H1 (cell line): ENCODE measurements around the gene ARHGAP8. TPM values are rescaled to one million over a fixed set of nuclear protein-coding genes. Genes with fewer than 3 reads are reported as not detected.

Source experiments
- CTCF ChIA-PET: fragments of 300-600 bp; sonication (Branson Sonifier 250); formaldehyde crosslinking; loops from one replicate; lab custom pipeline; 2021; ENCODE audit not compliant: partially characterized antibody; lab: Charles Lee
- POLR2A ChIA-PET: fragments of 300-600 bp; sonication (Branson Sonifier 250); formaldehyde crosslinking; loops from one replicate; lab custom pipeline; 2021; ENCODE audit warnings: inconsistent platforms; ENCODE audit not compliant: partially characterized antibody; lab: Charles Lee
- DNase-seq, 2 experiments: peaks; one replicate each; pipeline versions ENCODE4 v3.0.0 to v3.0.0-alpha.2; 2010 to 2022; ENCODE audit warnings: low spot score in 2 of 2, low read depth in 1 of 2, mixed read lengths in 1 of 2
- FAIRE-seq: peaks from 2 replicates; lab custom pipeline; 2011; peaks lifted over from hg19 to GRCh38; lab: Jason Lieb, UNC
- H2AFZ ChIP-seq: 2 replicates; pipeline ENCODE4 v1.8.1; 2012; ENCODE audit warnings: low read length, inconsistent platforms
- H2AK5ac ChIP-seq: 2 replicates; pipeline ENCODE4 v1.6.1; 2013; ENCODE audit warnings: low read depth, low read length
- H2BK120ac ChIP-seq: replicated peaks from 2 replicates; pipeline ENCODE3; 2013; ENCODE audit warnings: low read depth, low read length, inconsistent platforms
- H2BK12ac ChIP-seq: 2 replicates; pipeline ENCODE4 v1.6.1; 2013; ENCODE audit warnings: low read depth, low read length
- H2BK15ac ChIP-seq: 2 replicates; pipeline ENCODE4 v1.6.1; 2013; ENCODE audit warnings: low read length
- H2BK20ac ChIP-seq: 2 replicates; pipeline ENCODE4 v1.6.1; 2013; ENCODE audit warnings: low read length
- H2BK5ac ChIP-seq: 2 replicates; pipeline ENCODE4 v1.6.1; 2013; ENCODE audit warnings: low read depth, low read length
- H3K14ac ChIP-seq: 2 replicates; pipeline ENCODE4 v1.6.1; 2013; ENCODE audit warnings: inconsistent platforms; ENCODE audit not compliant: insufficient read length
- H3K18ac ChIP-seq: 2 replicates; pipeline ENCODE4 v1.6.1; 2013; ENCODE audit warnings: low read length; ENCODE audit errors: extremely low read depth
- H3K23ac ChIP-seq: 2 replicates; pipeline ENCODE4 v1.6.1; 2013; ENCODE audit warnings: inconsistent platforms; ENCODE audit not compliant: insufficient read length
- H3K23me2 ChIP-seq: 2 replicates; pipeline ENCODE4 v1.6.1; 2013; ENCODE audit warnings: low read depth, low read length
- H3K27ac ChIP-seq: 2 replicates; pipeline ENCODE4 v1.6.1; 2011; ENCODE audit warnings: low read depth, low read length, inconsistent platforms
- H3K27me3 ChIP-seq, 4 experiments: replicated peaks in 1 of 4; 1 replicate in 1 of 4; 2 replicates in 3 of 4; pipeline versions ENCODE4 v1.6.1 to v1.8.1; 2011 to 2013; ENCODE audit warnings: low read length in 3 of 4, mild to moderate bottlenecking in 3 of 4, inconsistent platforms in 2 of 4, mixed read lengths in 2 of 4, moderate library complexity in 1 of 4; ENCODE audit not compliant: control insufficient read depth in 3 of 4, insufficient read depth in 3 of 4; ENCODE audit errors: extremely low read depth in 1 of 4
- H3K36me3 ChIP-seq, 4 experiments: 2 replicates each; pipeline versions ENCODE4 v1.6.1 to v1.8.1; 2011 to 2013; ENCODE audit warnings: mild to moderate bottlenecking in 4 of 4, low read length in 3 of 4, moderate library complexity in 2 of 4, control low read depth in 1 of 4, inconsistent platforms in 1 of 4; ENCODE audit not compliant: insufficient read depth in 4 of 4, control insufficient read depth in 2 of 4
- H3K4ac ChIP-seq: replicated peaks from 2 replicates; pipeline ENCODE3; 2013; ENCODE audit warnings: low read length, low read depth, mixed read lengths, inconsistent platforms; ENCODE audit not compliant: insufficient read length
- H3K4me1 ChIP-seq, 4 experiments: replicated peaks in 1 of 4; 1 replicate in 1 of 4; 2 replicates in 3 of 4; pipeline versions ENCODE4 v1.6.1 to v1.8.1; 2011 to 2013; ENCODE audit warnings: low read length in 3 of 4, inconsistent platforms in 2 of 4, mixed read lengths in 1 of 4; ENCODE audit not compliant: insufficient read depth in 4 of 4, control insufficient read depth in 3 of 4
- H3K4me2 ChIP-seq, 2 experiments: 2 replicates each; pipeline versions ENCODE4 v1.6.1 to v1.8.1; 2011 to 2013; ENCODE audit warnings: low read depth in 2 of 2, low read length in 2 of 2, control low read depth in 1 of 2, inconsistent platforms in 1 of 2, mild to moderate bottlenecking in 1 of 2; ENCODE audit not compliant: insufficient read depth in 1 of 2
- H3K4me3 ChIP-seq, 4 experiments: fragments of 200-600, 300-600 bp in 1 of 4; sonication (generic), shearing (Covaris generic), sonication (Bioruptor Twin) in 1 of 4; 2 replicates each; pipeline versions ENCODE4 v1.5.1 to v1.8.1; 2011 to 2016; ENCODE audit warnings: low read length in 4 of 4, low read depth in 3 of 4, control low read depth in 2 of 4, inconsistent platforms in 2 of 4, mild to moderate bottlenecking in 2 of 4, mixed read lengths in 1 of 4, moderate library complexity in 1 of 4; ENCODE audit not compliant: insufficient read depth in 2 of 4; ENCODE audit errors: extremely low read depth in 1 of 4
- H3K56ac ChIP-seq: replicated peaks from 2 replicates; pipeline ENCODE3; 2013; ENCODE audit warnings: low read depth, mild to moderate bottlenecking, mixed read lengths, low read length, inconsistent platforms; ENCODE audit not compliant: insufficient read length
- H3K79me1 ChIP-seq: 2 replicates; pipeline ENCODE4 v1.6.1; 2013; ENCODE audit warnings: low read depth, low read length, control low read depth
- H3K79me2 ChIP-seq, 2 experiments: 2 replicates each; pipeline versions ENCODE4 v1.6.1 to v1.8.1; 2012 to 2013; ENCODE audit warnings: low read length in 2 of 2, mild to moderate bottlenecking in 2 of 2, inconsistent platforms in 1 of 2; ENCODE audit not compliant: insufficient read depth in 2 of 2, control insufficient read depth in 1 of 2
- H3K9ac ChIP-seq, 4 experiments: replicated peaks in 1 of 4; 1 replicate in 1 of 4; 2 replicates in 3 of 4; pipeline versions ENCODE4 v1.6.1 to v1.8.1; 2011 to 2013; ENCODE audit warnings: low read depth in 3 of 4, low read length in 3 of 4, control low read depth in 2 of 4, mild to moderate bottlenecking in 2 of 4, moderate library complexity in 2 of 4, inconsistent platforms in 1 of 4; ENCODE audit errors: extremely low read depth in 1 of 4
- H3K9me3 ChIP-seq, 2 experiments: 2 replicates each; pipeline versions ENCODE4 v1.6.1 to v1.8.1; 2012 to 2013; ENCODE audit warnings: mild to moderate bottlenecking in 2 of 2, moderate library complexity in 2 of 2, control low read depth in 1 of 2, inconsistent platforms in 1 of 2, low read depth in 1 of 2, low read length in 1 of 2, mixed read lengths in 1 of 2; ENCODE audit not compliant: insufficient read depth in 2 of 2
- H4K20me1 ChIP-seq, 2 experiments: replicated peaks in 1 of 2; 2 replicates each; pipeline versions ENCODE3 to v1.8.1; 2011 to 2013; ENCODE audit warnings: inconsistent platforms in 2 of 2, low read length in 2 of 2, mild to moderate bottlenecking in 1 of 2; ENCODE audit not compliant: insufficient read depth in 2 of 2, control insufficient read depth in 1 of 2
- H4K5ac ChIP-seq: 2 replicates; pipeline ENCODE4 v1.6.1; 2013; ENCODE audit warnings: low read length, low read depth, mixed read lengths, inconsistent platforms; ENCODE audit not compliant: insufficient read length
- H4K8ac ChIP-seq: 2 replicates; pipeline ENCODE4 v1.8.0; 2013; ENCODE audit warnings: mild to moderate bottlenecking, moderate library complexity, low read length, inconsistent platforms; ENCODE audit not compliant: insufficient read depth; ENCODE audit errors: extremely low read depth
- H4K91ac ChIP-seq: replicated peaks from 2 replicates; pipeline ENCODE3; 2013; ENCODE audit warnings: low read length, mixed read lengths, inconsistent platforms; ENCODE audit not compliant: insufficient read length
- RAD21 ChIP-seq, 2 experiments: IDR thresholded peaks in 1 of 2; conservative IDR thresholded peaks in 1 of 2; 2 replicates each; pipeline ENCODE4 v1.6.1; 2011; ENCODE audit warnings: low read depth in 2 of 2, low read length in 2 of 2, improper control_type of control experiment in 1 of 2, inconsistent platforms in 1 of 2, mild to moderate bottlenecking in 1 of 2, moderate library complexity in 1 of 2
- USF2 ChIP-seq: IDR thresholded peaks from 2 replicates; pipeline ENCODE4 v1.6.1; 2011; ENCODE audit warnings: low read length, improper control_type of control experiment
- WGBS, 2 experiments: shearing (Covaris generic) in 1 of 2; methylation state at CpG; one replicate each; pipeline versions ENCODE4 v1.1.6 to v1.1.7; 2013 to 2015; ENCODE audit warnings: low lambda C conversion rate in 2 of 2, mixed read lengths in 2 of 2, inconsistent platforms in 1 of 2, low coverage in 1 of 2, missing lambda C conversion rate in 1 of 2; ENCODE audit not compliant: insufficient replicate concordance in 2 of 2, insufficient coverage in 1 of 2, insufficient read length in 1 of 2; ENCODE audit errors: extremely low coverage in 1 of 2, missing lambda C conversion rate in 1 of 2; 5-methylcytosine and 5-hydroxymethylcytosine counted together
- polyA plus RNA-seq, 7 experiments: library from polyadenylated mRNA; depleted of rRNA in 3 of 7; stranded (reverse) in 5 of 7; unstranded in 2 of 7; fragments of >200 nt in 5 of 7; fragments of 200-250 nt in 2 of 7; gene quantifications; 1 replicate in 5 of 7; 2 replicates in 1 of 7; 4 replicates in 1 of 7; pipeline versions ENCODE4 v1.2.1 to v1.2.3, GENCODE V29; 2011 to 2013; ENCODE audit warnings: missing spikeins in 2 of 7, mixed read lengths in 2 of 7
- total RNA-seq: library from RNA; stranded (reverse); fragmentation: NEBNext Ultra II Directional; extraction: Animal tissue kit (Norgen Biotek cat#: 25700); gene quantifications from 2 replicates; pipeline ENCODE4 v1.2.1, GENCODE V29; 2021

The ARHGAP8 gene
- total and polyA plus RNA-seq, 2 of the 8 experiments (the other 6 are each of a cell fraction or from before 2014, with no cell fraction given), result 35.6 to 47.7 TPM

- Histone ChIP-seq H3K23me2 (no peaks in the 10 kb centered on the region; the same call in 1 of the 2 replicates), H3K27ac (no peak overlapping the region), H3K9ac (no peak overlapping the region), H2BK120ac (no peak overlapping the region), H2BK12ac (no peak overlapping the region), H2BK5ac (0 out of 2 replicates have a peak overlapping the region, but pooled peaks have one; percentile 24), H3K36me3 (no peaks in the 10 kb centered on the region; a peak in 1 of 8 replicates), H4K20me1 (peaks cover 0 to 3% of the 10 kb centered on the region in 2 experiments), H3K4me3 (no peak overlapping the region), H2BK15ac (no peak overlapping the region), H3K14ac (no peak overlapping the region), H2AFZ (no peak overlapping the region), H3K4ac (no peak overlapping the region), H3K4me1 (peaks cover 0 to 15% (median 4%) of the 10 kb centered on the region in 4 experiments; a peak in 6 of 7 replicates), H2AK5ac (0 out of 2 replicates have a peak overlapping the region, but pooled peaks have one; percentile 53), H4K5ac (no peak overlapping the region)
- 89% methylated on average over 25 of the region's 31 CpGs; no CpG with 5 or more reads in 1 of the 2 experiments for WGBS, 2 experiments
- 0 out of 2 replicates have a peak, but pooled peaks have one; percentile 15 for TF ChIP-seq USF2
- TF ChIP-seq RAD21 (IDR thresholded peaks at IDR 0.05 in 1 of 2, conservative IDR thresholded peaks at IDR 0.05 in 1 of 2; ENCODE audit: low read depth in 2 of 2, low read length in 2 of 2), result no peak
- TF ChIP-seq, all 59 proteins: peak for 1
- no peak overlapping the region for H2BK20ac ChIP-seq
- POLR2A ChIA-PET, result interaction anchor here (0.5 to 1.5 kb wide), 3 partner anchors 11 to 143 kb away, joined by 3 to 4 read pairs (median 3); no protein-coding TSS in a partner anchor
- no peak overlapping the region for H3K18ac ChIP-seq
- CTCF ChIA-PET, result interaction anchor here (1.2 kb wide), 2 partner anchors 19 to 40 kb away, joined by 3 read pairs; no protein-coding TSS in a partner anchor
- H3K56ac ChIP-seq, result no peak overlapping the region
- H4K91ac ChIP-seq, result no peak overlapping the region
- FAIRE-seq, result no peak
- no peaks in the 10 kb centered on the region for H3K79me2 ChIP-seq
- no peak overlapping the region for H3K4me2 ChIP-seq
- DNase-seq, result no peak
- no peaks in the 10 kb centered on the region for H3K27me3 ChIP-seq
- no peak overlapping the region for H3K23ac ChIP-seq
- H3K79me1 ChIP-seq, result no peaks in the 10 kb centered on the region
- no peaks in the 10 kb centered on the region for H3K9me3 ChIP-seq
- no peak overlapping the region; the same call in 1 of the 2 replicates for H4K8ac ChIP-seq
Observed at GRCh38 chr22:44865193-44866057, 113.0 kb downstream of the ARHGAP8 start.
